Skeletal muscle cell (primary cell): ENCODE results near the gene SNCA.
A peak's percentile ranks its signal among the peaks of the same experiment; 100 is the strongest.

Source experiments
- DNase-seq: peaks from one replicate; pipeline ENCODE4 v3.0.0-alpha.2; 2010; ENCODE audit warnings: low read depth
- H3K4me3 ChIP-seq: 2 replicates; pipeline ENCODE4 v1.5.1; 2011; ENCODE audit warnings: low read depth, mild to moderate bottlenecking, control low read depth, low read length, moderate library complexity

SNCA gene

DNA sequence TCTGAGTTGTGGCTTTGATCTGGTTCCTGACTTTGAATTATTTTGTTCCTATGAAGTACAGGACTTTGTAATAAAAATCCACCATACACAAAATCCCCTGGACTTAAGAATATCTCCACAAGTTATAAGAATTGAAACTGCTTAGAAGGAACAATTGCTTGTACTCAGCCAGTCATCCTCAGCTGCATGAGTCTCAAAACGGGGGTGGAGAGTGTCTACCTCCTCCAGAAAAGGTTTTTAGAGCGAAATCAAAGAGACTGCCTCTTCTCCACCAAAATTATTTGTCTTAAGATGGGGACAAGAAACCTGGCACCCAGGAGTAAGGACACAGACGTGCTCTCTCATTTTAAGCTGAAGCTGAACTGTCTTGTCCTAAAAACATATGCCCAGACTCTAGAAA lies 74.7 kb downstream of the SNCA start:
- DNase-seq, result no peak
- no peak overlapping the region for H3K4me3 ChIP-seq

DNA sequence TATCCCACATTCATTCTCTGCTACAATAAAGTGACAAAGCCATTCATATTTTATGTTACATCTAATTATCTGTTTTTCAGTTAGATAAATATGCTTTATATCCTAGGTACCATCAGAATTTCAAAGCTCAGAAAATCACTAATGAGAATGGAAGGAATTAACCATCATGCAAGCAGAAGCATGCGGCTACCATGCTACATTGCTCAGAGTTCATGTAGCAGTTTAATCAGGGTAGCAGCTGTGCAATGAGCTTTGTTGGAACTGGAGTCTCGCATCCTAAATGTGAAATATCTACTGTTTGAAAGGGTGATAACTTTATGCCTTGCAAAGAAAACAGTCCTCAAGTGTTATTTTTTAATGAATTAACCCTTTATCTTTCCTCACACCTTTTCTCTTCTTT lies 77.5 kb downstream of the SNCA start:
- H3K4me3 ChIP-seq, result no peak overlapping the region
- no peak for DNase-seq

DNA sequence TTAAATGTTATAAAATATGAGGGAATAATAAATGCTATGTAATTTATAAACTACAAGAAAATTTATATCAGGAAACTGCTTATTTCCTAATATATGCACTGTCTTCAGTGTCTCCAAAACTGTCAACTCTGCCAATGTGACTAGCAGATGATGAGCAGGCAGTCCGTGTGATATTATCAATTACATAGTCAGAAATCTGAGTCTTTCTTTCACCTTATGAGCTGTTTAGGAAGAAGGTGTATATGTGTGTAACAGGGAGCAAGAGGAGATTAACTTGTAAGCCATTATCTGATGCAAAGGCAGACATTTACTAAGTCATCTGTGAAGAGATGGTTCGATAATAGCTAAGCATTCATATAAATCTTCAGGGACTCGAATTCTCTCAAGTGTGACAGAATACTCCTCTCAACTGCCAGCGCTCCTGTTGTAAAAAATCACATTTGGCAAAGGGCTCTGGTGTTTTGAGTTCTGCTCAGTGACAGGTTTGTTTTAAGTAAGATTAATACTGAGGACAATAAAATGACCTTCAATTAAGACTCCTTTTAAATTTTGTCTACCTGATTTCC lies 79.7 kb downstream of the SNCA start:
- DNase-seq, result no peak
- H3K4me3 ChIP-seq, result no peak overlapping the region

DNA sequence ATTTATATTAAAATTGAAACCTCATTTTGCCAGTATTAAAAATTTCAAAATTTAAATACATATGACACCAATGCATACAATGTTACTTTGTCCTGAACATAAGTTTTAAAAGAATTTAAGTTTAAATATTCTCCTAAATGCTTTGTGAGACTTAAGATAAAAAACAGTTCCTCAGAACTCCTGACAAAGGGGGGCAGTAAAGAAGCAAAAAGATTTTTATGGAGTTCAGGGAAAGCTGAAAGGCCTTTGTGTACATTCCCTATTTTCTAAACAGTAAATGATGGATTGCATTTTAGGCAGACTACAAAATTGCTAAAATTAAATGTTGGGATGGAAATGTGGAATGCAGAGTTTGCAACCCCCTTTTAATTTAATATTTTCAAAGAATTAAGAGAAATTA lies 81.7 kb downstream of the SNCA start:
- no peak overlapping the region for H3K4me3 ChIP-seq
- DNase-seq, result no peak

DNA sequence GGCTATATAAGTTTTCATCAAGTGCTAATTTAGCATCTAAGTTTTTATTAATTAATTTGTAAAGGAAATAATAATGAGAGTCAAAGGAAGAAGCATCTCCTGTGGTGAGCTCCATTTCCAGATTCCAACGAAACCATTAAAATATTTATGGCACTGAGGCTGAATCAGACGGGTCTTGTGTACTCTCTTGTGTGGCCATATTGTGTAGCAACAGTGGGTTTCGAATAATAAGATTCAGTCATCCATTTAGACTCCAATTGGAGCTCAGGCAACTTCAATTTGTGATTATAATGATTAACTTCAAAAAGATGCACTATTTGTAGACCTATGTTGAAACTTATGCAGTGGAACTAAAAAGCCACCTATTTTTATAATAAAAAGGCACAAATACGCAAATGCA lies 82.4 kb downstream of the SNCA start:
- H3K4me3 ChIP-seq, result no peak overlapping the region
- DNase-seq, result no peak

DNA sequence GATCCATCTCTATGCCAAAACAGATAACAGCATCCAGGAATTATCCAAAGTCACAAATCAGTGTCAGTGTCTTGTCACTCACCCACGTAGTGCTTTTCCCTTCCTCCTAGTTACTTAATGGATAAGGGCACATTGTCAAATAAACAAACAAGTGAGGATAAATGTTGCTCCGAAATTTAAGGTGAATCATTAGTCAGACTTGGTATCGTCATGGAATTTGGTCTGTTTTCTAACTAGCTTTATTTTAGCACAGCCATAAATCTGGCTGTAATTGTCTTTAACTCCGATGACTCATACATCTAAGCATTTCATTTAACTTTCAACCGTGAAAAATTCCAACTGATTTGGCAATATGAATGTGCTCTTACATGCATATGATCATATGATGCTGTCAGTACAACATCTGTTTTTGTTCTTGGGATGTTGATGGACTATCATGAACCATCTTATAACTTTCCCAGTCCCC lies 83.3 kb downstream of the SNCA start:
- H3K4me3 ChIP-seq, result no peak overlapping the region
- peak; percentile 97 for DNase-seq

DNA sequence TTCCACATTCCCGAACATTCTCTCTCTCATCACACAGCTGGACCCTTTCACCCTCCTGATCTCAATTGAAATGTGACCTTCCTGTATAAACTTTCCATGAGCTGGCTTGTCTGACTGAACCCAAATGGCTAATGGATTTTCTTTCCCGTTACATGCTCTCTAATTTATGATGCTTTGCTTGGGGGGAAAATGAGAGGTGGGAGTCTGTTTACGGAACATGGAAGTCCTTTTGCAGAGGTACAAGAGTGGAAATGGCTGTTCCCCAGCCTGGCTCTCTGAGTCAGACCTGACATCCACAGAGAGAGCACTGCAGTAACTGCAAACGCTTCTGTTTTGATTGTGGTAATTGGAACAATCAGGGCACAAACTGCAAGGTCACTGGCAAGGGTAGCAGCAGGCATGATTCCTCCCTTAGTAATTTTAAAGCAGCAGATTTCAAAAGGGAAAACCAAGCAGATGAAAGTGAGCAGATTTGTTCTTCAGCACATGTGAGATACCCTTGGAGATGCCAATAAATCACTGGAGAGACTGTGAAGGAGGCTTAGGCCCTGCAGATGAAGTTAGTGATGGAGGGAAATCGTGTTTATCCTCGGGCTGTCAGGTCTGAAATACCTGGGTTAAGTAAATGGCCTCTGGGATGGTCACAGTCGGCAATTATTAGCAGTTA lies 83.9 kb downstream of the SNCA start:
- no peak overlapping the region for H3K4me3 ChIP-seq
- DNase-seq, result peak; percentile 98

DNA sequence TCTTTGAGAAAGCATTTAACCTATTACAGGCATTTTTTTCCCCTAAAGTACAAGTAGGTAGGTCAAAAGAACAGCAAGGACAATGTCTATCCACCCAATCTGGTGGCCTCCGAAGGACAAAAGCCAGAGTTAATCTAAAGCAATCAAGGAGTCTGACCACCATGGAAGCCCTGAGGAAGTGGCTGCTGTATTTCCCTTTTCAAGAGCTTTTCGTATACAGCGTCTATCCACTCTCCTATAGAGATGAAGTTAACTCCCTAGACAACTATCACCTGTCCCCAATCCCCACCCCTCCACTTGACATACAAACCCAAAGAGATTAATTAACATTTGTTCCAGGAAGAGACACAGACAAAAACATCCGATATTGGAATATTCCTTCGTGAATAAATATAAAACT lies 85.5 kb downstream of the SNCA start:
- no peak for DNase-seq
- no peak overlapping the region for H3K4me3 ChIP-seq

DNA sequence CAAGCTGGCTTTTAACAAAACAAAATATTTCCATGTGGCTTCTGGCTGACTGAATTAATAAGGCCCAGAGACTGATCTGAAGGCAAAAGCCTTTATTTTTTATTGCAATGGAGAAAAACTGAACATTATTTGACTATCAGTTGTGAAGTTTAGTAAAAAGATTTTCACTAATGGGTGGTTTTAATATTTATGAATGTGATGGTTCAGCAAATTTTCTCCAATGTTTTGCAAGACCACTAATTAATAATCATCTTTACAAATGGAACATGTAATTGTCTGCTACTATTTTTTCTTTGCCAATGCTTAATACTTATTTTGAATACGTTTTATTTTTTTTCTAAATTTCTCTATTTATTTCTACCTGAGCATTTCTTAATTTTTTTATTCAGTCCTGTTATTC lies 90.6 kb downstream of the SNCA start:
- DNase-seq, result no peak
- no peak overlapping the region for H3K4me3 ChIP-seq

DNA sequence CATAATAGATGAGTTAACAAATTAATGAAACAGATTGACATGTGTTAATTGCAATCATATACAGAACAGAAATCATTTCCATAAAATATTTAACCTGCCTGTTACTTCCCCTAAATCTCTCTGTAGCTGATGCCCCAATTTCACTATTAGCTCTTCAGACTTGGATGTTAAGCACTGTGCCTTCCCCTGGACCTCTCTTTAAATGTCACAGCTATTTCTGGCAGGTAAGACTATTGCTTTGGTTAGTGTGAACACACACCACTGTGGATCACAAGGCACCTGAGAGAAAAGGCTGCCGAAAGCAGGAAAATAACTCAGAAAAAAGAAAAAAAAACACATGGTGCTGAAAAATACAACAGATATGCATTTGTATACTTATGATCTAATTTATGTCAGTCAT lies 91.3 kb downstream of the SNCA start:
- no peak overlapping the region for H3K4me3 ChIP-seq
- DNase-seq, result no peak

DNA sequence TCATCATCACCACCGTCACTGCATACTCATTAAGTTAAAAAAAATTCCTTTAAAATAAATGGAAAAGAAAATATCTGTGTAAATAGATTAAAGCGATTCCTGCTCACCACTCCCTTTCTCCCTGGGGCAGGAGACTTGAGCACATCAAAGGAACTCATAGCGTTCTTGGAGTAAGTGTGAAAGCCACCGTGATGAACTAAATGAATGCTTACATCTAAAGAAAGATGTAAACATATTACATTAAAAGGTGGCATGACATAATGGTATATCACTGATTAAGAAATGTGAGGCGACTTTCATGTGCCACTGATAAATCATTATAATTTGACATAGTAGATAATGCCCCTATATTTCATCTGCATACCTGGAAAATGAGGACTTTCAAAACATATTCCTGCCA lies 92.0 kb downstream of the SNCA start:
- H3K4me3 ChIP-seq, result no peak overlapping the region
- no peak for DNase-seq

DNA sequence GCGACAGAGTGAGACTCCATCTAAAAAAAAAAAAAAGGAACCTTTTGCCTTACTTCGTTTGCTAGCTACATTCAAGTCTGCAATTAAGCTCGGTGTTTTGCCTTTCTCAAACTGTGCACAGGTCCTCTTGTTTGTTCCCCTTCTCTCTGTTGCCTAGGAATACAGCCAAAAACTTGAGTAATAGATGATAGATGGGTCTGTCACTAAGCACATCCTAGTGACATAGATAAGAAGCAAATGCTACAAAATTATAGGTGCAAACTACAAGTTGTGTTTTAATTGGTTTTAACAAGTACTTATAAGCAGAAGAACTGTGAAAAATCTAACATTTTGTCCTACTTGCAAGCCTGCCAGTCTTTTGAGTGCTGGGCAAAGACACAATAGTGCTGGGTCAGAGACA lies 95.2 kb downstream of the SNCA start:
- no peak for DNase-seq
- H3K4me3 ChIP-seq, result no peak overlapping the region

DNA sequence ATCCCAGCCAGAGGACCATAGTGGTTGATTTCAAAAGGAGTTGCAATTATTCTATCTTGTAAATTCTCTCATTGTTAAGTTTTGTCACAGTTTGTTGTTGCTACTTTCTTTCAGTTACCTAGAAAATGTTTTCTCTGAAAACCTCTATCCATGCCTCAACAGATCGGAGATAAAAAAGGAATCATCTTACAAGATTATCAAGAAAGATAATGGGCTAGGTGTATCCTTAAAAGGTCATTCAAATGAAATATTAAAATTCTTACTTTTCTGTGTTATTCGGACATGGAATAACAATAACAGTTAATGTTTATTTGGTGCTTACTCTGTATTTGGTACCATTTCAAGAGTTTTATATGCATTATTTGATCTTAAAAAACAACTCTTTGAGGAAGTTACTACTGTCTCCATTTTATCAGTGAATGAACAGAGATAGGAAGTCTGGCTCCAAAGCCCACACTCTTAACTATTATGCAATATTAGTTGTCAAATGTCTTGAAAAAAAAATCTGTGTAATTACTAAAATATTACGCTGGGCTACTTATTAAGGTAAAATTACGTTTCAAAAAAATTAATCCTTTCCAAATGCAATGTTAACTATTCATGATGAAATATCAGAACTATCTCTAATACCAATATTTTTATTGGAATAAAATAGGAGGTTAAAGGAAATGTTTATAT lies 97.5 kb downstream of the SNCA start:
- no peak for DNase-seq

DNA sequence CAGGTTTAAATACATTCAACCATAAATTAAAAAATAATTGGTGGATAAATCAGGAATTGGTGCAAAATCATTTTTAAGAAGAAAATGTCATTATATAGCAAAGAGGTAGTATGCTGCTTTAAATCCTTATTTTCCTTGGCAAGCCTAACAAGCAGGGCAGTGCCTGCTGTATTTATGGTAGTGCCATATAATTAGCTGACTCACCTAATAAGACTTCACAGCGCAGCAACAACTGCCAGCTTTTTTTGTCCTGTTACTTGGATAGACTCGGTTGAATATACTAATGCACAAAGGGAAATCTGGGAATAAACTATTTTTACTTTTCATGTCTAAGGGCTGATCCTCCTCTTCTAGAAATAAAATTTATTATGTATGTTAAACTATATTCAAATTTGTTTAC lies 99.1 kb downstream of the SNCA start:
- no peak overlapping the region for H3K4me3 ChIP-seq
- peak; percentile 31 for DNase-seq

More for the DNA sequence above, 97.5 kb downstream of the SNCA start:
- H3K4me3 ChIP-seq, result no peak overlapping the region

DNA sequence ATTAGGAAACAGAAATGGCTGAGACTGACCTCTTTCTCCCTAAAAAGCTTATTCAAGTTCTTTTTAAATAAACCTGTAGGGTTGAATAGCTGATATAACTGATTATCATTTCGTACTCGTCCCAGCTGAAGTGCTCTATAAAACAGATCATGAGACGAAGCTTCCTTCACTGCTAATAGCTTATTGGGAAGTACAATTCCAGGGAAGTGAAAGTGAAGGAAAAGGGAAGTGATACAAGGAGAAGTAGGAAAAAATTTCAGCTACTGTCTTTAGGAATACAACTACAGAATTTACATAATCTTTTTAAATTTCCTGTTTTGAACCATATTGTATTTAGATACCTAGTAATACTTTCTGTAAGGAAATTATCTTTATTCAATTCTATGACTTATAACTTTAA lies 103.0 kb downstream of the SNCA start:
- DNase-seq, result no peak
- no peak overlapping the region for H3K4me3 ChIP-seq

DNA sequence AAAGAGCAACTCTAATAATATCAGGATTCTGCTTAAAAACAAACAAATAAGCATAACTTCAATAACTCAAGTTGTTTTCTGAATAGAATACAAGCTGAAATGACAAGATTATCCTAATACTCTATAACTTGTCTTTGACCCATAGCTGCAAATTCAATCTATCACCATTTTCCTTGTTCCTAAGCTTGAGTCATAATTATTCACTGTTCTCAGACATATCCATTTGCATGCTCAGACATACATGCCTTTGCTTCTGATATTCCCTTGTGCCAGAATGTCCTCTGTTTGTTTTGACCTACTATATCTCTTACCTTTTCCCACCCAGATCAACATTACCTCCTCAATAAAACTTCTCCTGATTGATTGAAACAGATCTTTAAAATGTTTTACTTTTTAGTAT lies 109.7 kb downstream of the SNCA start:
- no peak for DNase-seq
- H3K4me3 ChIP-seq, result no peak overlapping the region

DNA sequence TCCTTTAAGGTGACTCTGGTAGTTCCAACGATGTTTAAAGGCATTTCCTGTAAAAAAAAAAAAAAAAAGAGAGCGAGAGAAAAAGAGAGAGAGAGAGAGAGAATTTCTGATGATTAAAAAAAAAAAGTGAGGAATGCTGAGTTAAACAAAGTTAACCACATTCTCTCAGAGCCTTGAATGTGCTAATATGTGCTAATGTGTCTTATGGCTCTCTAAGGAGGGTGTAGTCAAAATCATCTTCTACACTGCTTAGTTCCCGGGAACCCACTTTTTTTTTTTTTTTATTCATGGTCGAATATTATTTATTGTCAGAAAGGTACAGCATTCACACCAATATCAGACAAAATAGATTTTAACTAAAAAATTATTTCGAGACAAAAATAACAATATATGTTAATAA lies 111.7 kb downstream of the SNCA start:
- no peak for DNase-seq
- H3K4me3 ChIP-seq, result no peak overlapping the region

DNA sequence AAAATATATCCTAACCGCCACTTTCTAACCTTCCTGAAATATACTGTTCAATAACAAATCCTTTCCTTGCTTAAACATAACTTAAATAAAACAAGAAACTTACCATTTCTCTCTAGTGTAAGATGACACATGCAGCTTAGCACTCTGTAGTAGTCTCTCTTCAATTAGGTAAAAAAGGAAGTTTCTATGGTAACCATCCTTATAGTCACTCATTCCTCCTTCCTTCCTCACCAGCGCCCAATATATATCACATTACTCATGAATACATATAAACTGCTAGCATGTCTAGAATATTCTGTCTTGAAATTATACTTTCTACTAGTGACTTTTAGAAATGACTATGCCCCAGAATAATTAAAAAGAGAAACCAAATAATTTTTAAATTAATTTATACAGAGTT lies 112.2 kb downstream of the SNCA start:
- H3K4me3 ChIP-seq, result no peak overlapping the region
- DNase-seq, result peak; percentile 61

DNA sequence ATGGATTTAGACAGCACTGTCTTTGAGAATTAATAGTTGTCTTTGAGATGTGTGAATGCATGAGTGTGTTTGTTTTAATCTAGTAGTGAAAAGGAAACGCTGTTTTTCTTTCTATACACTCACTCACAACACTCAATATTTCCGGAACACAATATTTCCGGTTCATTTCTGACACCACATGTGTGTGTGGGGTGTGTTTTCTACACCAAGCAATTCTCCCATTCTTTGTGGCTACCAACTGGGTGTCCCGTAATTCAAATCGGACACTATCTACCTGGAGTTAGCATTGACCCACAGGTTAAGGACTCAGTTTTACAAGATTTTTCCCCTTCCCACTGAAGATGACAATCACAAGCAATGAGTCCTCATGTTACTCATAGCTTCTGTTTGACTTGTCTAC lies 113.9 kb downstream of the SNCA start:
- DNase-seq, result no peak
- no peak overlapping the region for H3K4me3 ChIP-seq

DNA sequence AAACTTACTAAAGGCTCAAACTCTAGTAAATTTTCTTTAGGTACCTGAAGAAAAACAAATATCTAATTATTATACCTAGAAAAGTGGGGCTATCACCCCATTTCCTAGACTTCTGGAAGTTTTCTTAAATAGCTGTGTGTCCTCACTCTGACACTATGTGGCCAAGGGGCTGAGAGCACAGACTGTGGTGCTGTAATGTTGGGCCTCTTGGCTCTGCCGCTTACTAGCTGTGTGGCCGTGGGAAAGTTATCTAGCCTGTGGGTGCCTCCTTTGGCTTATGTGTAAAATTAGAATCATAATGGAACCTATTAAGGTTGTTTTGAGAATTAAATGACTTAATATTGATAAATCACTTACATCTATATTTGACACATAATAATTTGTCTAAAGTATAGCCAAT lies 114.4 kb downstream of the SNCA start:
- no peak for DNase-seq
- H3K4me3 ChIP-seq, result no peak overlapping the region

DNA sequence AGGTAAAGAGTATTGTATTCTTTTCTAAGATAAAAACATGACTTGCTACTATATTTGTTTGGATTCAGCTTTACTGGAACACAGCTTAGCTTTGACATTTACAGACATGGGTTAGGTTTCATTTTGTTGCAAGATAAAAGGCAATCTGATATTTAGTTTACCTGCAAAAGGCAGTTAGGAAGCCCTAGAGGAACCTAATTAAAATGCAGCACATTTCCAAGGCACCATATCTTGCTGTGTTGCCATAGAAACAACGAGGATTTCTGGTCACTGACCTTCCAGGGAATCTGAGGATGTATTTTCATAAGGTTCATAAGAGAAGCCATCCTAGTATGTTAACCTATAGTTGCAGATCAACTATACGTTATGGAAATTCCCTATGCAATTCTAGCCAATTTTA lies 116.0 kb downstream of the SNCA start:
- no peak for DNase-seq
- no peak overlapping the region for H3K4me3 ChIP-seq
